BE2C (cell line): Measurements from ENCODE around the gene APOBEC2.

ENCODE experiments used
- DNase-seq: peaks from one replicate; pipeline ENCODE4 v3.0.0-alpha.2; 2020
- H3K27me3 ChIP-seq: fragments of 250-450 bp; sonication (Bioruptor Pico); 2 replicates; pipeline ENCODE4 v1.5.1; 2020; ENCODE audit warnings: mild to moderate bottlenecking
- H3K36me3 ChIP-seq: fragments of 250-450 bp; sonication (Bioruptor Pico); 2 replicates; pipeline ENCODE4 v1.5.1; 2020; ENCODE audit warnings: mild to moderate bottlenecking
- H3K4me1 ChIP-seq: fragments of 250-450 bp; sonication (Bioruptor Pico); 2 replicates; pipeline ENCODE4 v1.5.1; 2020
- H3K4me3 ChIP-seq: 2 replicates; pipeline ENCODE4 v1.5.1; 2011; ENCODE audit warnings: low read depth, low read length
- H3K9me3 ChIP-seq: fragments of 250-450 bp; sonication (Bioruptor Pico); 2 replicates; pipeline ENCODE4 v1.5.1; 2020
- CTCF ChIP-seq: IDR thresholded peaks from 2 replicates; pipeline ENCODE4 v1.5.1; 2012; ENCODE audit warnings: mild to moderate bottlenecking, low read depth, low read length

APOBEC2 gene

GRCh38 chr6:41027241-41027640 lies 25.8 kb upstream of the APOBEC2 start:
- H3K27me3 ChIP-seq = no peaks in the 10 kb centered on the region
- no peaks in the 10 kb centered on the region for H3K9me3 ChIP-seq
- H3K4me3 ChIP-seq = peak overlapping the region; percentile 57
- no peaks in the 10 kb centered on the region for H3K36me3 ChIP-seq
- TF ChIP-seq CTCF = no peak
- H3K4me1 ChIP-seq = peaks cover 10% of the 10 kb centered on the region
- no peak for DNase-seq

GRCh38 chr6:41027799-41028560 lies 25.0 kb upstream of the APOBEC2 start:
- Histone ChIP-seq H3K9me3 (no peaks in the 10 kb centered on the region), H3K36me3 (no peaks in the 10 kb centered on the region), H3K27me3 (no peaks in the 10 kb centered on the region), H3K4me3 (peak overlapping the region; percentile 57), H3K4me1 (peaks cover 4% of the 10 kb centered on the region)
- peak; percentile 70 for TF ChIP-seq CTCF
- DNase-seq = peak; percentile 72

- Histone ChIP-seq H3K4me3 (no peak overlapping the region; the same call in 1 of the 2 replicates), H3K27me3 (no peaks in the 10 kb centered on the region), H3K4me1 (no peaks in the 10 kb centered on the region), H3K36me3 (no peaks in the 10 kb centered on the region), H3K9me3 (no peaks in the 10 kb centered on the region)
- DNase-seq = no peak
- no peak for TF ChIP-seq CTCF
These were observed 24.2 kb upstream of the APOBEC2 start for GRCh38 chr6:41028561-41029412.

- Histone ChIP-seq H3K27me3 (no peaks in the 10 kb centered on the region), H3K9me3 (no peaks in the 10 kb centered on the region), H3K4me3 (no peak overlapping the region), H3K36me3 (no peaks in the 10 kb centered on the region), H3K4me1 (no peaks in the 10 kb centered on the region)
- DNase-seq = no peak
- TF ChIP-seq CTCF = no peak
These were observed 20.2 kb upstream of the APOBEC2 start for GRCh38 chr6:41032830-41033229.

- Histone ChIP-seq H3K9me3 (no peaks in the 10 kb centered on the region), H3K4me3 (no peak overlapping the region), H3K36me3 (no peaks in the 10 kb centered on the region), H3K4me1 (no peaks in the 10 kb centered on the region), H3K27me3 (no peaks in the 10 kb centered on the region)
- TF ChIP-seq CTCF = no peak
- DNase-seq = no peak
These were observed 19.2 kb upstream of the APOBEC2 start for GRCh38 chr6:41033776-41034175.

GRCh38 chr6:41036186-41036585 lies 16.8 kb upstream of the APOBEC2 start:
- Histone ChIP-seq H3K4me3 (no peak overlapping the region), H3K27me3 (no peaks in the 10 kb centered on the region), H3K9me3 (no peaks in the 10 kb centered on the region), H3K4me1 (no peaks in the 10 kb centered on the region), H3K36me3 (no peaks in the 10 kb centered on the region)
- no peak for TF ChIP-seq CTCF
- DNase-seq = no peak
